Activated B cell treated with CpG ODN at 0.5 μM for 24 hours (primary cell): ENCODE results near the gene PTGES3. TPM values are rescaled to one million over a fixed set of nuclear protein-coding genes. Genes with fewer than 3 reads are reported as not detected.

ENCODE experiments used
- ATAC-seq: fragments of 200-7000 bp; cut with Tn5 transposase; one replicate; pipeline ENCODE4 v1.10.0; 2021; ENCODE audit warnings: low read depth, mild to moderate bottlenecking, moderate library complexity
- CTCF ChIA-PET: fragments of 350-600 bp; sonication (Branson Sonifier 250); formaldehyde crosslinking; loops from one replicate; lab custom pipeline; 2021; ENCODE audit warnings: antibody characterized with exemption; lab: Charles Lee
- POLR2A ChIA-PET: fragments of 350-600 bp; sonication (Branson Sonifier 250); formaldehyde crosslinking; loops from one replicate; lab custom pipeline; 2021; ENCODE audit warnings: antibody characterized with exemption; lab: Charles Lee
- DNase-seq: peaks from one replicate; pipeline ENCODE4 v3.0.0; 2022
- H3K27ac Mint-ChIP-seq: one replicate; pipeline ENCODE4 v1.8.0; 2020; ENCODE audit warnings: mixed read lengths
- H3K27me3 Mint-ChIP-seq: one replicate; pipeline ENCODE4 v1.8.0; 2021; ENCODE audit warnings: mixed read lengths
- H3K36me3 Mint-ChIP-seq: one replicate; pipeline ENCODE4 v1.8.0; 2021; ENCODE audit warnings: low read depth, mixed read lengths
- H3K4me1 Mint-ChIP-seq: one replicate; pipeline ENCODE4 v1.8.0; 2021; ENCODE audit warnings: mixed read lengths
- H3K4me3 Mint-ChIP-seq: one replicate; pipeline ENCODE4 v1.8.0; 2020; ENCODE audit warnings: mild to moderate bottlenecking, mixed read lengths
- H3K9me3 Mint-ChIP-seq: one replicate; pipeline ENCODE4 v1.8.0; 2020; ENCODE audit warnings: mixed read lengths
- intact Hi-C: fragments of 100-400 bp; cut with micrococcal nuclease; formaldehyde crosslinking; loops from one replicate; pipeline ENCODE4 v1.15.1; 2024
- total RNA-seq: library from RNA; stranded (reverse); gene quantifications from 2 replicates; pipeline ENCODE4 v1.2.3, GENCODE V29; 2022
- TF ChIP-seq, protein P1 (sequence below): fragments of 200-600 bp; IDR thresholded peaks from one replicate; pipeline ENCODE4 v1.8.0; 2022; ENCODE audit warnings: antibody characterized with exemption, mild to moderate bottlenecking

PTGES3 gene
- total RNA-seq, 1 donor from 2014 or later: 183 TPM

DNA sequence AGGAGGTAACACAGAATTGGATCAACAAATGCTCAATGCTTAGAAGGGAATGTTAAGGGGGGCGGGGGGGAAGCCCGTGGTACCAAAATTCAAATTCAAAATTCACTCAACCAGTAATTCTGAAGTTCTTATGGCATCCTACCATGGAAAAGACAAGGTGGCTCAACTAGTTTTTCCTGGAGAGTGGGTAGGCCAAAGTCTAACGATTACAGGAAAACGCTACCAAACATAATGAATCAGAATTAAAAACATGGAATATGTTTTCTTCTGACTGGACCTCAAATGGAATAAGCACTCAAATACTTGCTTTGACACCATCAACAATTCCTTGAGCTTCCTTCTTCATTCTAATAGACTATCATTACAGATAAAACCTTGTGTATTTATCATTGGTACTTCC, 34.7 kb upstream of the PTGES3 start:
- intact Hi-C loops: no loop called here
- H3K27ac Mint-ChIP-seq: no peak overlapping the region
- CTCF ChIA-PET: interaction anchor here (0.8 kb wide), 1 partner anchor 37 kb away, joined by 3 read pairs; no protein-coding TSS in a partner anchor
- TF ChIP-seq, protein P1, sequence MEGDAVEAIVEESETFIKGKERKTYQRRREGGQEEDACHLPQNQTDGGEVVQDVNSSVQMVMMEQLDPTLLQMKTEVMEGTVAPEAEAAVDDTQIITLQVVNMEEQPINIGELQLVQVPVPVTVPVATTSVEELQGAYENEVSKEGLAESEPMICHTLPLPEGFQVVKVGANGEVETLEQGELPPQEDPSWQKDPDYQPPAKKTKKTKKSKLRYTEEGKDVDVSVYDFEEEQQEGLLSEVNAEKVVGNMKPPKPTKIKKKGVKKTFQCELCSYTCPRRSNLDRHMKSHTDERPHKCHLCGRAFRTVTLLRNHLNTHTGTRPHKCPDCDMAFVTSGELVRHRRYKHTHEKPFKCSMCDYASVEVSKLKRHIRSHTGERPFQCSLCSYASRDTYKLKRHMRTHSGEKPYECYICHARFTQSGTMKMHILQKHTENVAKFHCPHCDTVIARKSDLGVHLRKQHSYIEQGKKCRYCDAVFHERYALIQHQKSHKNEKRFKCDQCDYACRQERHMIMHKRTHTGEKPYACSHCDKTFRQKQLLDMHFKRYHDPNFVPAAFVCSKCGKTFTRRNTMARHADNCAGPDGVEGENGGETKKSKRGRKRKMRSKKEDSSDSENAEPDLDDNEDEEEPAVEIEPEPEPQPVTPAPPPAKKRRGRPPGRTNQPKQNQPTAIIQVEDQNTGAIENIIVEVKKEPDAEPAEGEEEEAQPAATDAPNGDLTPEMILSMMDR: no peak
- no peaks in the 10 kb centered on the region for H3K27me3 Mint-ChIP-seq
- H3K4me3 Mint-ChIP-seq: peak overlapping the region; percentile 99
- H3K9me3 Mint-ChIP-seq: no peaks in the 10 kb centered on the region
- peaks cover 65% of the 10 kb centered on the region for H3K36me3 Mint-ChIP-seq
- no peak for DNase-seq
- POLR2A ChIA-PET: interaction anchor here (1.7 to 1.8 kb wide), 3 partner anchors 35 to 86 kb away, joined by 4 to 13 read pairs (median 11); partner anchors contain the start of genes ATP5F1B and PTGES3
- ATAC-seq: no peak
- peaks cover 69% of the 10 kb centered on the region for H3K4me1 Mint-ChIP-seq

DNA sequence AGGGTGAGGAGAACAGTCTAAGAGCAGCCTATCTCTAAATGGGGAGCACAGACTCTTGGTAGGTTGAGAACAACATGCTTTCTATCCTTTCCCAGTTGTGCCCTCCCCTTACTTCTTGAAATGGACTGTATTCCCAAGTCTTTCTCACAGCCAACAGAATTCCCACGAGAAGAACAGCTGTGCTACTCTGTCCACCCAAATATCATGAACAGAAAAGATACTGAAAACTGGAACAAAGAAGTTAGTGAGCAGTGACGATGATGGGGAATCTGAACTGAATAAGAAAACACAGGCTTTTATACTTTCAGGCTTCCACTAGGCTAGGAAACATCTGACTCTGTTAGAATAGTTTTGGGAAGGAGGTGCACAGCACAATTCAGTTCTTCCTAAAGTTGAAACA, 33.6 kb upstream of the PTGES3 start:
- intact Hi-C loops: no loop called here
- TF ChIP-seq, protein P1: no peak

DNA sequence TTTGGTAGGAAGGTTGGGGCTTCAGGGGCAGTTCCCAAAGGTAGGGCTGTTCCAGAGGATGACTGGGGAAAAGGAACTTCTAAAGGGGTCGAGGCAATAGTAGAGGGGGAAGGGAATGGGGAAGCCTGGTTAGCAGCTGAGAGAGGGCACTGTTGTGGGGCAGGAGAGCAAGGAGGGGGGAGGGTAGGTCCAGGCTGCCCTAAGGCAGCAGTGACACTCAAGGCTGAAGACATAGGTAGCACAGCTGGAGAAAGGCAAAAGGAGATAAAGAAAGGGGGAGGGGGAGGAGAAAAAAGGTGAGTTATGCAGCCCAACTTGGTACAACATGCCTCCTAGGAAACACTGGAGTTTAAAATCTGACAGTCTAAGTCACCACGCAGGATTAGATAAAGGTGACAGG, 33.1 kb upstream of the PTGES3 start:
- no peaks in the 10 kb centered on the region for H3K27me3 Mint-ChIP-seq
- peaks cover 81% of the 10 kb centered on the region for H3K4me1 Mint-ChIP-seq
- ChIA-PET POLR2A (interaction anchor here (0.7 to 6.0 kb wide), 4 partner anchors 21 to 85 kb away, joined by 3 to 39 read pairs (median 6); partner anchors contain the start of gene PTGES3), CTCF (no interaction called here)
- DNase-seq: no peak
- intact Hi-C loops: no loop called here
- H3K36me3 Mint-ChIP-seq: peaks cover 75% of the 10 kb centered on the region
- TF ChIP-seq, protein P1: no peak
- H3K27ac Mint-ChIP-seq: peak overlapping the region; percentile 76
- no peaks in the 10 kb centered on the region for H3K9me3 Mint-ChIP-seq
- no peak for ATAC-seq
- peak overlapping the region; percentile 39 for H3K4me3 Mint-ChIP-seq

More for the DNA sequence above, 33.6 kb upstream of the PTGES3 start:
- Mint-ChIP-seq H3K36me3 (peaks cover 70% of the 10 kb centered on the region), H3K4me1 (peaks cover 76% of the 10 kb centered on the region), H3K27ac (no peak overlapping the region), H3K27me3 (no peaks in the 10 kb centered on the region), H3K9me3 (no peaks in the 10 kb centered on the region), H3K4me3 (peak overlapping the region; percentile 39)
- ChIA-PET CTCF (no interaction called here), POLR2A (interaction anchor here (0.7 to 1.2 kb wide), 3 partner anchors 34 to 505 kb away, joined by 3 to 4 read pairs (median 3); partner anchors contain the start of gene PTGES3)
- ATAC-seq (no peak), DNase-seq (no peak)

GRCh38 chr12:56720731-56721151, 32.7 kb upstream of the PTGES3 start:
- POLR2A ChIA-PET: interaction anchor here (0.7 to 6.0 kb wide), 5 partner anchors 20 to 86 kb away, joined by 3 to 39 read pairs (median 3); partner anchors contain the start of gene PTGES3
- Mint-ChIP-seq H3K4me3 (peak overlapping the region; percentile 39), H3K36me3 (peaks cover 80% of the 10 kb centered on the region), H3K27ac (peak overlapping the region; percentile 76), H3K9me3 (no peaks in the 10 kb centered on the region), H3K4me1 (peaks cover 81% of the 10 kb centered on the region), H3K27me3 (no peaks in the 10 kb centered on the region)
- DNase-seq: no peak
- ATAC-seq: no peak
- CTCF ChIA-PET: no interaction called here
- intact Hi-C loops: no loop called here
- TF ChIP-seq, protein P1: no peak

- TF ChIP-seq, protein P1: no peak
- no peak overlapping the region for H3K4me3 Mint-ChIP-seq
- CTCF ChIA-PET: no interaction called here
- POLR2A ChIA-PET: interaction anchor here (0.6 to 6.0 kb wide), 3 partner anchors 31 to 60 kb away, joined by 3 to 39 read pairs (median 3); partner anchors contain the start of gene PTGES3
- H3K9me3 Mint-ChIP-seq: no peaks in the 10 kb centered on the region
- H3K4me1 Mint-ChIP-seq: peaks cover 75% of the 10 kb centered on the region
- DNase-seq (no peak), ATAC-seq (no peak)
- peaks cover 83% of the 10 kb centered on the region for H3K36me3 Mint-ChIP-seq
- no peaks in the 10 kb centered on the region for H3K27me3 Mint-ChIP-seq
- H3K27ac Mint-ChIP-seq: peak overlapping the region; percentile 75
- intact Hi-C loops: no loop called here
These were observed 31.0 kb upstream of the PTGES3 start for GRCh38 chr12:56719056-56719455.
